ENCODE data around the gene HOXA6.
A peak's percentile ranks its signal among the peaks of the same experiment; 100 is the strongest.

- TF ChIP-seq CTCF (conservative IDR thresholded peaks at IDR 0.05; ENCODE audit: low read depth in 2 of 2) (no peak), EZH2 (IDR thresholded peaks at IDR 0.05; ENCODE audit: low read depth, unreplicated experiment) (peak; percentile 93), JUNB (IDR thresholded peaks at IDR 0.05; ENCODE audit: unreplicated experiment) (no peak), POLR2AphosphoS5 (IDR thresholded peaks at IDR 0.05; ENCODE audit: low read depth) (no peak), REST (IDR thresholded peaks at IDR 0.05; ENCODE audit: unreplicated experiment) (no peak), CREB1 (CRISPR knock-in tag; IDR thresholded peaks at IDR 0.05; ENCODE audit: low read depth) (no peak), EZH2phosphoT487 (IDR thresholded peaks at IDR 0.05; ENCODE audit: unreplicated experiment) (peak; percentile 73), ZNF114 (CRISPR knock-in tag; IDR thresholded peaks at IDR 0.05) (no peak), ETS1 (IDR thresholded peaks at IDR 0.05) (no peak)
Observed at GRCh38 chr7:27161721-27162560, 14.4 kb upstream of the HOXA6 start.

Data from GM23338 (cell line).